Measurements from ENCODE around the gene LIPT2. TPM values are rescaled to one million over a fixed set of nuclear protein-coding genes. Genes with fewer than 3 reads are reported as not detected.

Gene LIPT2
- total and polyA plus RNA-seq, 3 donors from 2014 or later: 25.0 to 43.1 (median 32.6) TPM

DNA sequence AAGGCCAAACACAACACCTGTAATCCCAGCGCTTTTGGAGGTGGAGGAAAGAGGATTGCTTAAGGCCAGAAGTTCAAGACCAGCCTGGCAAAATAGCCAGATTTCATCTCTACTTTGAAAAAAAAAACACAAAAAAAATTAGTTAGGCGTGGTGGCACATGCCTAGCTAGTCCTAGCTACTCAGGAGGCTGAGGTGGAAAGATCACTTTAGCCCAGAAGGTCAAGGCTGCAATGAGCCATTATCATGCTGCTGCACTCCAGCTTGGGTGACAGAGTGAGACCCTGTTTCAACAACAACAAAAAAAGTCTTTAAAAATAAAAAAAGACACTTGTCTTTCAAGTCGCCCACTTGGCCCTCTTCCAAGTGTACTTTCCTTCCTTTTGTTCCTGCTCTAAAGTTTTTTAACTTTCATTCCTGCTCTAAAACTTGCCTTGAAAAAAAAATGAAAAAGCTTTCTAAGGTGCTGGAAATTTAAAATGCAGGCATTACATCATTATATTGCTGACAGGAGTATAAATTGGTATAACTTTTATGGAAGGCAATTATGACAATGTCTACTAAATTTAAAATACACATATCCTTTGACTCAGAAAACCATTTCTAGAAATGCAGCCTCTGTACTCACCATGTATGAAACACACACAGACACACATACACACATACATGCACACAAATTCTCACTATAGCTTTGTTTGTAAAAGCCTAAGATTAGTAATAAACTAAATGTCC lies 12.7 kb downstream of the LIPT2 start:
- 66 to 69% methylated on average over 3 of the region's 3 CpGs for WGBS, 2 donors
- intact Hi-C loops (cut with DNase I; ENCODE audit: low total_unique reads): no loop called here
- TF ChIP-seq POLR2A (IDR thresholded peaks at IDR 0.05) (no peak), CTCF (IDR thresholded peaks at IDR 0.05) (no peak)

DNA sequence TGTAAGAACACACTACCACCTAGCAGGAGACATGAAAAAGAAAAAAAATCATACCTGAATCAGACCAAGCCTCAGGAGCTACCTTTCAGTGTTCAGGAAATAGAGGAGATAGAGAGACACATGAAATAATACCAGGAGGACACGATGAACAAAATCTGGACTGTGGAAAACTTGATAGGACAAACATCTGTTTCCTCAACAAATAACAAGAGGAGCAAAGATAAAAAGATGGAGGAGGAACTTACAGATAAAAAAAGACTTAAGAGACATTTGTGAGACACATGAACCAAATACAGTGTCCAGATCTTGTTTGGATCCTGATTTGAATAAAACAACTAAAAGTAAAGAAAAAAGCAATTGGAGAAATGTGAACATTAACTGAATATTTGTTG lies 13.8 kb downstream of the LIPT2 start:
- Histone ChIP-seq H3K27me3 (no peaks in the 10 kb centered on the region), H3K4me1 (peaks cover 2% of the 10 kb centered on the region), H3K27ac (no peak overlapping the region), H3K4me3 (no peak overlapping the region), H3K9me3 (no peaks in the 10 kb centered on the region), H3K36me3 (ENCODE audit: low read depth, missing control alignments) (no peaks in the 10 kb centered on the region)
- 22 to 26% methylated on average over 1 of the region's 1 CpG for WGBS, 2 donors
- intact Hi-C loops (cut with DNase I; ENCODE audit: low total_unique reads): no loop called here
- no peak for DNase-seq
- no peak for TF ChIP-seq CTCF (IDR thresholded peaks at IDR 0.05)

More for the DNA sequence above, 12.7 kb downstream of the LIPT2 start:
- H3K27ac ChIP-seq: no peak overlapping the region
- no peaks in the 10 kb centered on the region for H3K4me1 ChIP-seq
- DNase-seq: no peak
- H3K9me3 ChIP-seq: no peaks in the 10 kb centered on the region
- H3K36me3 ChIP-seq (ENCODE audit: low read depth, missing control alignments): no peaks in the 10 kb centered on the region
- no peaks in the 10 kb centered on the region for H3K27me3 ChIP-seq
- H3K4me3 ChIP-seq: no peak overlapping the region

GRCh38 chr11:74478877-74479731 lies 14.4 kb downstream of the LIPT2 start:
- peaks cover 9% of the 10 kb centered on the region for H3K4me1 ChIP-seq
- DNase-seq: no peak
- no peak overlapping the region for H3K4me3 ChIP-seq
- intact Hi-C loops (cut with DNase I; ENCODE audit: low total_unique reads): no loop called here
- H3K27me3 ChIP-seq: no peaks in the 10 kb centered on the region
- no peaks in the 10 kb centered on the region for H3K9me3 ChIP-seq
- WGBS, 2 donors: 42 to 80% methylated on average over 10 of the region's 10 CpGs
- no peaks in the 10 kb centered on the region for H3K36me3 ChIP-seq (ENCODE audit: low read depth, missing control alignments)
- no peak overlapping the region for H3K27ac ChIP-seq
- TF ChIP-seq CTCF (IDR thresholded peaks at IDR 0.05) (no peak), POLR2A (IDR thresholded peaks at IDR 0.05) (no peak)

DNA sequence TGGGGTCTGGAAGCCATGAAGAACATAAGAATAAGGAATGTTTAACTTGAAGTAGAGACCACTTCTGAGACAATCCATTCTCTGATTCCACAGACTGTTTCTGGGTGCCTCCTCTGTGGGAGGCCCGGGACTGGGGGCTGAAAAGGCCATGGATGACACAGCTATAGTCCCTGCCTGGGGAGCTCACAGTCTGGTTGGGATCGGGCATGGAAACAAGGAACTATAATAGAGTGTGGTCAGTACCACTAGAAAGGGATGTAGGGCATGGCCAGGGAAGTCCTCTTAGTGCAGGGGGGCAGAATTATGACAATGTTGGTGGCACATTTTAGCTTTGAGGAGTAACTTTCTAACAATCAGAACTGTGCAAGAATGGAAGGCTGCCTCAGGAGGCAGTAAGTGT lies 17.0 kb downstream of the LIPT2 start:
- peaks cover 11% of the 10 kb centered on the region for H3K4me1 ChIP-seq
- TF ChIP-seq POLR2A (IDR thresholded peaks at IDR 0.05) (no peak), CTCF (IDR thresholded peaks at IDR 0.05) (no peak)
- no peak for DNase-seq
- H3K27ac ChIP-seq: no peak overlapping the region
- H3K27me3 ChIP-seq: no peaks in the 10 kb centered on the region
- intact Hi-C loops (cut with DNase I; ENCODE audit: low total_unique reads): no loop called here
- no peaks in the 10 kb centered on the region for H3K9me3 ChIP-seq
- WGBS, 2 donors: 73 to 96% methylated on average over 2 of the region's 2 CpGs
- no peaks in the 10 kb centered on the region for H3K36me3 ChIP-seq (ENCODE audit: low read depth, missing control alignments)
- no peak overlapping the region for H3K4me3 ChIP-seq
